GM12878 (cell line): ENCODE data around the gene UIMC1. TPM values are rescaled to one million over a fixed set of nuclear protein-coding genes. Genes with fewer than 3 reads are reported as not detected.

Experiments used
- ATAC-seq: fragments of 200-7000 bp; cut with Tn5 transposase; 3 replicates; pipeline ENCODE4 v1.9.1; 2020; ENCODE audit warnings: mild to moderate bottlenecking, moderate library complexity
- BruUV-seq: library from RNA; stranded (reverse); fragments of 400-500 nt; replicated peaks from 2 replicates; lab custom pipeline; 2021; lab: Mats Ljungman, UMichigan
- CTCF ChIA-PET: fragments of 300-600 bp; sonication (Branson Sonifier 250); formaldehyde crosslinking; extraction: SDS; loops from one replicate; lab custom pipeline; 2021; ENCODE audit warnings: inconsistent platforms; lab: Yijun Ruan, JAX
- POLR2A ChIA-PET: fragments of 350-600 bp; formaldehyde crosslinking; extraction: SDS; loops from one replicate; lab custom pipeline; 2021; ENCODE audit warnings: inconsistent platforms; lab: Charles Lee
- RAD21 ChIA-PET: fragments of 300-600 bp; sonication (Branson Sonifier 250); formaldehyde crosslinking; loops from one replicate; lab custom pipeline; 2023; ENCODE audit warnings: antibody characterized with exemption; ENCODE audit not compliant: unreplicated experiment; lab: Charles Lee
- SMC1A ChIA-PET: fragments of 300-600 bp; sonication (Branson Sonifier 250); formaldehyde crosslinking; loops from one replicate; lab custom pipeline; 2023; ENCODE audit not compliant: unreplicated experiment, uncharacterized antibody; lab: Charles Lee
- DNase-seq: peaks from one replicate; pipeline ENCODE4 v3.0.0-alpha.2; 2011; ENCODE audit warnings: low read depth, low spot score
- FAIRE-seq: peaks from 3 replicates; lab custom pipeline; 2011; peaks lifted over from hg19 to GRCh38; lab: Jason Lieb, UNC
- H2AFZ ChIP-seq: 2 replicates; pipeline ENCODE4 v1.6.0; 2011; ENCODE audit warnings: low read depth, low read length, control low read depth; ENCODE audit not compliant: control insufficient read depth
- H3K27ac ChIP-seq: 2 replicates; pipeline ENCODE4 v1.5.1; 2011; ENCODE audit warnings: control low read depth; ENCODE audit not compliant: control insufficient read depth, insufficient read depth
- H3K27me3 ChIP-seq, 2 experiments: replicated peaks in 1 of 2; 2 replicates each; pipeline versions ENCODE4 v1.6.0 to v1.6.1; 2011; ENCODE audit warnings: low read length in 1 of 2; ENCODE audit not compliant: control insufficient read depth in 2 of 2, insufficient read depth in 2 of 2
- H3K36me3 ChIP-seq, 2 experiments: 2 replicates each; pipeline ENCODE4 v1.5.1; 2011; ENCODE audit warnings: low read length in 1 of 2; ENCODE audit not compliant: control insufficient read depth in 2 of 2, insufficient read depth in 2 of 2
- H3K4me1 ChIP-seq: 2 replicates; pipeline ENCODE4 v1.6.1; 2011; ENCODE audit warnings: mild to moderate bottlenecking, low read length, moderate library complexity, mixed read lengths; ENCODE audit not compliant: control insufficient read depth, insufficient read depth
- H3K4me2 ChIP-seq: 2 replicates; pipeline ENCODE4 v1.6.0; 2011; ENCODE audit warnings: control low read depth; ENCODE audit not compliant: control insufficient read depth, insufficient read depth
- H3K4me3 ChIP-seq: fragments of 200-600 bp; sonication (generic); 2 replicates; pipeline ENCODE4 v1.5.1; 2016
- H3K79me2 ChIP-seq: 2 replicates; pipeline ENCODE4 v1.6.0; 2011; ENCODE audit warnings: low read length; ENCODE audit not compliant: control insufficient read depth, insufficient read depth
- H3K9ac ChIP-seq: 2 replicates; pipeline ENCODE4 v1.8.0; 2011; ENCODE audit warnings: low read length, control low read depth, mixed read lengths; ENCODE audit not compliant: control insufficient read depth, insufficient read depth
- H3K9me3 ChIP-seq: replicated peaks from 3 replicates; pipeline ENCODE4 v1.5.1; 2011; ENCODE audit warnings: mild to moderate bottlenecking, low read length; ENCODE audit not compliant: control insufficient read depth, insufficient read depth
- H4K20me1 ChIP-seq: 2 replicates; pipeline ENCODE4 v1.6.0; 2011; ENCODE audit not compliant: control insufficient read depth, insufficient read depth
- ATF3 ChIP-seq: IDR thresholded peaks from 2 replicates; pipeline ENCODE4 v1.6.1; 2011; ENCODE audit warnings: low read depth, mild to moderate bottlenecking, low read length, moderate library complexity, borderline replicate concordance; ENCODE audit errors: extremely low read depth
- BHLHE40 ChIP-seq, 2 experiments: fragments of 450-650 bp in 1 of 2; IDR thresholded peaks; 2 replicates each; pipeline ENCODE4 v1.6.1; 2011 to 2017; ENCODE audit warnings: low read depth in 2 of 2, borderline replicate concordance in 1 of 2, improper control_type of control experiment in 1 of 2, low read length in 1 of 2, mild to moderate bottlenecking in 1 of 2
- CHD1 ChIP-seq: IDR thresholded peaks from 2 replicates; pipeline ENCODE4 v1.6.1; 2012; ENCODE audit warnings: low read depth, low read length, improper control_type of control experiment
- EGR1 ChIP-seq, 2 experiments: IDR thresholded peaks; 1 replicate in 1 of 2; 2 replicates in 1 of 2; pipeline ENCODE4 v1.6.1; 2011 to 2012; ENCODE audit warnings: low read depth in 2 of 2, low read length in 2 of 2, borderline replicate concordance in 1 of 2, mild to moderate bottlenecking in 1 of 2, moderate library complexity in 1 of 2
- IKZF2 ChIP-seq, 2 experiments: fragments of 450-650 bp; IDR thresholded peaks; 2 replicates each; pipeline ENCODE4 v1.6.1; 2017; ENCODE audit warnings: mild to moderate bottlenecking in 2 of 2, moderate library complexity in 2 of 2
- KAT2A ChIP-seq: conservative IDR thresholded peaks from 2 replicates; pipeline ENCODE4 v1.6.1; 2011; ENCODE audit warnings: low read depth, low read length; ENCODE audit not compliant: control insufficient read depth
- MAX ChIP-seq: IDR thresholded peaks from 2 replicates; pipeline ENCODE4 v1.6.1; 2012; ENCODE audit warnings: low read depth, low read length, improper control_type of control experiment
- NFYA ChIP-seq: IDR thresholded peaks from 2 replicates; pipeline ENCODE4 v1.6.1; 2011; ENCODE audit warnings: low read depth, mild to moderate bottlenecking, low read length, improper control_type of control experiment, borderline replicate concordance
- RELB ChIP-seq: fragments of 450-650 bp; IDR thresholded peaks from 2 replicates; pipeline ENCODE4 v1.6.1; 2017; ENCODE audit warnings: low read depth, mild to moderate bottlenecking, moderate library complexity
- SIN3A ChIP-seq: IDR thresholded peaks from 2 replicates; pipeline ENCODE4 v1.6.1; 2012; ENCODE audit warnings: low read depth, low read length, improper control_type of control experiment
- TAF1 ChIP-seq: IDR thresholded peaks from 2 replicates; pipeline ENCODE4 v1.6.1; 2011; ENCODE audit warnings: mild to moderate bottlenecking, low read depth, low read length, borderline replicate concordance
- TCF12 ChIP-seq: IDR thresholded peaks from 2 replicates; pipeline ENCODE4 v1.6.1; 2011; ENCODE audit warnings: low read depth, mild to moderate bottlenecking, low read length
- TCF3 ChIP-seq: IDR thresholded peaks from 2 replicates; pipeline ENCODE4 v1.6.1; 2012; ENCODE audit warnings: low read depth, mild to moderate bottlenecking, low read length, borderline replicate concordance; ENCODE audit not compliant: insufficient read depth
- USF2 ChIP-seq: IDR thresholded peaks from 2 replicates; pipeline ENCODE4 v1.6.1; 2011; ENCODE audit warnings: low read depth, low read length, improper control_type of control experiment, borderline replicate concordance
- WGBS: methylation state at CpG from one replicate; pipeline ENCODE4 v1.1.6; 2016; ENCODE audit warnings: low lambda C conversion rate; ENCODE audit not compliant: insufficient replicate concordance, insufficient coverage; ENCODE audit errors: missing lambda C conversion rate; 5-methylcytosine and 5-hydroxymethylcytosine counted together
- in situ Hi-C: fragments of 300-500 bp; cut with MboI; formaldehyde crosslinking; loops from 9 replicates; pipeline ENCODE4 v1.14.3; 2018; ENCODE audit warnings: mixed read lengths
- intact Hi-C: fragments of 100-400 bp; cut with micrococcal nuclease; formaldehyde crosslinking; loops from one replicate; pipeline ENCODE4 v1.14.2; 2022; ENCODE audit not compliant: unreplicated experiment
- polyA plus RNA-seq, 11 experiments: library from polyadenylated mRNA; depleted of rRNA in 4 of 11; unstranded in 6 of 11; stranded (reverse) in 5 of 11; fragments of >200 nt; fragmentation: Nextera tagmentation in 4 of 11; fragmentation: Illumina TruSeq in 1 of 11; extraction: Ambion mirVana in 4 of 11; extraction: Trizol in 1 of 11; gene quantifications; 1 replicate in 1 of 11; 2 replicates in 10 of 11; pipeline versions ENCODE4 v1.2.1 to v1.2.3, GENCODE V29; 2011 to 2016; ENCODE audit warnings: inconsistent platforms in 2 of 11, missing spikeins in 2 of 11, low read depth in 1 of 11
- total RNA-seq, 4 experiments: library from RNA; depleted of rRNA in 3 of 4; stranded (reverse); fragments of >200 nt in 3 of 4; fragmentation: Illumina TruSeq in 1 of 4; extraction: Trizol in 1 of 4; gene quantifications; 2 replicates each; pipeline versions ENCODE4 v1.2.1 to v1.2.3, GENCODE V29; 2013 to 2021

The UIMC1 gene
- total and polyA plus RNA-seq, 10 of the 15 experiments (the other 5 are each of a cell fraction or from before 2014, with no cell fraction given), result 16.2 to 51.4 (median 32.7) TPM

GRCh38 chr5:176864755-176865154 is 141.8 kb downstream of the UIMC1 start:
- WGBS, result 29% methylated on average over 7 of the region's 8 CpGs
- no peak overlapping the region for H2AFZ ChIP-seq
- H3K27me3 ChIP-seq, result peaks cover 3 to 4% of the 10 kb centered on the region in 2 experiments; a peak in 3 of 4 replicates
- in situ Hi-C loops, result no loop called here
- no peaks in the 10 kb centered on the region for H3K79me2 ChIP-seq
- H3K4me2 ChIP-seq, result no peak overlapping the region
- ATAC-seq (no peak), DNase-seq (no peak), FAIRE-seq (no peak)
- intact Hi-C loops, result no loop called here
- no peak for TF ChIP-seq ATF3
- TF ChIP-seq NFYA, result no peak
- TF ChIP-seq MAX, result no peak
- TF ChIP-seq KAT2A, result no peak
- TF ChIP-seq CHD1, result no peak
- no peak for TF ChIP-seq TAF1
- no peak for TF ChIP-seq TCF3
- TF ChIP-seq TCF12, result no peak
- no peak for TF ChIP-seq USF2
- no peak for TF ChIP-seq BHLHE40 (IDR thresholded peaks at IDR 0.05; ENCODE audit: borderline replicate concordance in 1 of 2, low read depth in 2 of 2, low read length in 1 of 2)
- TF ChIP-seq IKZF2 (IDR thresholded peaks at IDR 0.05), result no peak
- no peak for TF ChIP-seq EGR1 (IDR thresholded peaks at IDR 0.05; ENCODE audit: borderline replicate concordance in 1 of 2, low read depth in 2 of 2, low read length in 2 of 2)
- TF ChIP-seq SIN3A, result no peak
- TF ChIP-seq RELB, result no peak
- no peak overlapping the region for H3K4me3 ChIP-seq
- ChIA-PET RAD21 (no interaction called here), CTCF (no interaction called here), POLR2A (no interaction called here), SMC1A (no interaction called here)
- H4K20me1 ChIP-seq, result no peaks in the 10 kb centered on the region; the same call in 1 of the 2 replicates
- BruUV-seq, result no TSS peak
- no peaks in the 10 kb centered on the region for H3K36me3 ChIP-seq
- H3K4me1 ChIP-seq, result no peaks in the 10 kb centered on the region
- H3K9ac ChIP-seq, result no peak overlapping the region
- H3K9me3 ChIP-seq, result no peaks in the 10 kb centered on the region; the same call in 2 of the 3 replicates
- H3K27ac ChIP-seq, result no peak overlapping the region
